GM12892 (cell line): ENCODE measurements around the gene TANC2.

Experiments
- POLR2A ChIP-seq: IDR thresholded peaks from 2 replicates; pipeline ENCODE4 v1.6.1; 2011; ENCODE audit warnings: low read depth, low read length, control low read depth
- TAF1 ChIP-seq: IDR thresholded peaks from 2 replicates; pipeline ENCODE4 v1.6.1; 2011; ENCODE audit warnings: low read depth, mild to moderate bottlenecking, control low read depth, low read length, borderline replicate concordance

GRCh38 chr17:62929320-62929719, 36.7 kb upstream of the TANC2 start:
- TF ChIP-seq POLR2A (no peak), TAF1 (no peak)
